Central memory CD8-positive, alpha-beta T cell (primary cell): ENCODE results near the gene SCAF4.
"Not testable (repeated sequence)": the region's sequence is repeated elsewhere in the genome, so short reads cannot be mapped to it uniquely, and the experiment has no call there.

Experiments
- ATAC-seq: fragments of 150-1000 bp; cut with Tn5 transposase; replicated peaks from 2 replicates; pipeline ENCODE4 v1.10.0; 2022; ENCODE audit warnings: mild to moderate bottlenecking, moderate FRiP score, moderate number of reproducible peaks; ENCODE audit not compliant: poor library complexity, severe bottlenecking; ENCODE audit errors: extremely low read depth
- DNase-seq, 2 donors: peaks; one replicate each; pipeline ENCODE4 v3.0.0; 2021; ENCODE audit warnings: low spot score in 2 of 2
- H3K27ac Mint-ChIP-seq: one replicate; pipeline ENCODE4 v1.8.0; 2022; ENCODE audit warnings: low read depth, mild to moderate bottlenecking, moderate library complexity, mixed read lengths
- H3K27me3 Mint-ChIP-seq: one replicate; pipeline ENCODE4 v1.8.0; 2022; ENCODE audit warnings: mixed read lengths
- H3K36me3 Mint-ChIP-seq: one replicate; pipeline ENCODE4 v1.8.0; 2022; ENCODE audit warnings: mild to moderate bottlenecking, moderate library complexity, mixed read lengths; ENCODE audit not compliant: insufficient read depth
- H3K4me1 Mint-ChIP-seq: one replicate; pipeline ENCODE4 v1.8.0; 2022; ENCODE audit warnings: mixed read lengths
- H3K4me3 Mint-ChIP-seq: one replicate; pipeline ENCODE4 v1.8.0; 2022; ENCODE audit warnings: mild to moderate bottlenecking, moderate library complexity, mixed read lengths
- H3K9me3 Mint-ChIP-seq: one replicate; pipeline ENCODE4 v1.8.0; 2022; ENCODE audit warnings: mixed read lengths

SCAF4 gene

DNA sequence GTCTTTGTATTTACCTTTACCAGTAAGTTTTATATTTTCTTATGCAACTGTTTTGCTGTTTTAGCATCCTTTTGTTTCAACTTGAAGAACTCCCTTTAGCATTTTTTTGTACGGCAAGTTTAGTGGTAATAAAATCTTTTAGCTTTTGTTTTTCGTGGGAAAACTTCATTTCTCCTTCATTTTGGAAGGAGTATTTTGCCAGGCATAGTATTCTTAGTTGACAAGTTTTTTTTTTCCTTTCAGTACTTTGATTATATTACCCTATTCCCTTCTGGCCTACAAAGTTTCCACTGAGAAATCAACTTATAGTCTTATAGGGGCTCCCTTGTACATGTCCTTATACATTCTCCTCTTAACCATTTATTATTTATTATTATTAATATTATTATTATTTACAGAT, 95.0 kb downstream of the SCAF4 start:
- H3K27ac Mint-ChIP-seq = no peak overlapping the region

DNA sequence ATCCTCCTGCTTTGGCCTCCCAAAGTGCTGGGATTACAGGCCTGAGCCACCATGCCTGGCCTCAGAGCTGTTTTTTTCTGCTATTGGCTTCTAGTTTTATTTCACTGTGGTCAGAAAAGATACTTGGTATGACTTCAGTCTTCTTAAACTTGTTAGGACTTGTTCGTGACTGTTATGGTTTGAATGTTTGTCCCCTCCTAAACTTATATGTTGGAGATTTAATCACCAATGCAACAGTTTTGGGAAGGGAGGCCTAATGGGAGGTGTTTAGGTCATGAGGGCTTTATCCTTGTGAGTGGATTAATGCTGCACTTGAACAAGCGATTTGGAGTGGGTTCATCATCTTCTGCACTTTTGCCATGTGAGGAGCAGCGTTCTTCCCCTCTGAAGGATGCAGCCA, 96.9 kb downstream of the SCAF4 start:
- no peak overlapping the region for H3K27ac Mint-ChIP-seq
- no peaks in the 10 kb centered on the region for H3K9me3 Mint-ChIP-seq
- no peaks in the 10 kb centered on the region for H3K36me3 Mint-ChIP-seq
- no peak overlapping the region for H3K4me3 Mint-ChIP-seq
- H3K4me1 Mint-ChIP-seq = no peaks in the 10 kb centered on the region
- DNase-seq (no peak), ATAC-seq (no peak)
- no peaks in the 10 kb centered on the region for H3K27me3 Mint-ChIP-seq

More for the DNA sequence above, 95.0 kb downstream of the SCAF4 start:
- Mint-ChIP-seq H3K9me3 (no peaks in the 10 kb centered on the region), H3K36me3 (no peaks in the 10 kb centered on the region), H3K4me1 (no peaks in the 10 kb centered on the region), H3K27me3 (peaks cover 14% of the 10 kb centered on the region), H3K4me3 (no peak overlapping the region)
- DNase-seq (no peak), ATAC-seq (no peak)

DNA sequence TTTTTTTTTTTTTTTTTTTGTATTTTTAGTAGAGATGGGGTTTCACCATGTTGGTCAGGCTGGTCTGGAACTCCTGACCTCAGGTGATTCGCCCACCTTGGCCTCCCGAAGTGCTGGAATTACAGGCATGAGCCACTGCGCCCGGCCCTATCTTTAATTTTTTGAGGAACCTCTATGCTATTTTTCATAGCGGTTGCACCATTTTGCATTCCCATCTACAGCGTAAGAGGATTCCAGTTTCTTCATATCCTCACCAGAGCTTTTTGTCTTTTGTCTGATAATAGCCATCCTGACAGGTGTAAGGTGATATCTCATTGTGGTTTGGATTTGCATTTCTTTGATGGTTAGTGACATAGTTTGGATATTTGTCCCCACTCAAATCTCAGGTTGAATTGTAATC, 100.0 kb downstream of the SCAF4 start:
- H3K27ac Mint-ChIP-seq, H3K9me3 Mint-ChIP-seq, H3K36me3 Mint-ChIP-seq, DNase-seq, H3K4me1 Mint-ChIP-seq, ATAC-seq, H3K27me3 Mint-ChIP-seq, H3K4me3 Mint-ChIP-seq: not testable (repeated sequence)

DNA sequence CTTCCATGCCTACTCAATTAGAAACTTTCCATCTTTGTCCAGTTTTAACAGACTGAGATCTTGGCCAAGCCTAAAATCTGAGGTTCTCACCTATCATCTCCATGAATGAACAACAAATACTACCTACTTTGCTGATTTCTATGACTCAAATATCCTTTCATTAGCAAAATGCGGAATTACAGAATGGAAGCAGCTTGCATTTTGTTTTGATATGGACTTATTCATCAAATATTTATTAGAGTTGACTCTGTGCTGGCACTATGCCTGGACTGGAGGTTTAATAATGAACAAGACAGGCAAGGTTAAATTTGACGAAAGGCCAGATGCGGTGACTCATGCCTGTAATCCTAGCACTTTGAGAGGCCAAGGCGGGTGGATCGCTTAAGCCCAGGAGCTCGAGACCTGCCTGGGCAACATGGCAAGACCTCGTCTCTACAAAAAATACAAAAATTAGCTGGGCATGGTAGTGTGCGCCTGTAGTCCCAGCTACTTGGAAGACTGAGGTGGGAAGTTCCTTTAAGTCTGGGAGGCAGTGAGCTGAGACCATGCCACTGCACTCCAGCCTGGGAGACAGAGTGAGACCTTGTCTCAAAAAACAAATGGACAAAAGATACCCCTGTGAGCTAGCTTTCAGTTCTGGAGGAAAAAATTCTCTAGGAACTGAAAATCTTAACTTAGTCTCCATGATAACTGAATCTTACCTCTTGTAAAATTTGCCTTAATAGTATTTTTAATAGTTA, 101.8 kb downstream of the SCAF4 start:
- no peaks in the 10 kb centered on the region for H3K9me3 Mint-ChIP-seq
- no peaks in the 10 kb centered on the region for H3K36me3 Mint-ChIP-seq
- ATAC-seq (no peak), DNase-seq (no peak)
- no peak overlapping the region for H3K27ac Mint-ChIP-seq
- H3K4me1 Mint-ChIP-seq = no peaks in the 10 kb centered on the region
- no peaks in the 10 kb centered on the region for H3K27me3 Mint-ChIP-seq
- no peak overlapping the region for H3K4me3 Mint-ChIP-seq

- H3K27ac Mint-ChIP-seq = no peak overlapping the region
- H3K4me1 Mint-ChIP-seq = no peaks in the 10 kb centered on the region
- no peaks in the 10 kb centered on the region for H3K9me3 Mint-ChIP-seq
- ATAC-seq (no peak), DNase-seq (no peak)
- no peak overlapping the region for H3K4me3 Mint-ChIP-seq
- H3K27me3 Mint-ChIP-seq = peaks cover 23% of the 10 kb centered on the region
- H3K36me3 Mint-ChIP-seq = no peaks in the 10 kb centered on the region
Observed at GRCh38 chr21:31624961-31625491, 106.9 kb downstream of the SCAF4 start.

DNA sequence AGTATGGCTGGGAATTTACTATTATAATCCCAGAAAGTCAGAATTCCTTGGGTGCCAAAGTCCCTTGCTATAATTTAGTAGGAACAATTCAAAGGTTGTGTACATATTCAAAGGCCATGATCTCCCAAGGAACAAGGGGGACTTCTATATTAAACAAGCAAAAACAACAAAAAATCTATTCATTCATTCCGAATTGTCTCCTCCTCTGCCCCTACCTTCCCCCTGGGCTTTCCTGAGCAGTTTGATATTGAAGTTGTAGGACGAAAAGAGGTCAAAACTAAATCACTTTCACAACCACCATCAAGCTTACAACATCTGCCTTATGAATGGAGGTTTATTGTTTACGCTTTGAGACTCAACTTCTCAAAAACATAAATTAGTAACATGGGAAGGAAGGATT, 107.7 kb downstream of the SCAF4 start:
- no peaks in the 10 kb centered on the region for H3K36me3 Mint-ChIP-seq
- no peak overlapping the region for H3K4me3 Mint-ChIP-seq
- H3K4me1 Mint-ChIP-seq = no peaks in the 10 kb centered on the region
- no peak overlapping the region for H3K27ac Mint-ChIP-seq
- ATAC-seq (no peak), DNase-seq (no peak)
- peaks cover 23% of the 10 kb centered on the region for H3K27me3 Mint-ChIP-seq
- no peaks in the 10 kb centered on the region for H3K9me3 Mint-ChIP-seq

DNA sequence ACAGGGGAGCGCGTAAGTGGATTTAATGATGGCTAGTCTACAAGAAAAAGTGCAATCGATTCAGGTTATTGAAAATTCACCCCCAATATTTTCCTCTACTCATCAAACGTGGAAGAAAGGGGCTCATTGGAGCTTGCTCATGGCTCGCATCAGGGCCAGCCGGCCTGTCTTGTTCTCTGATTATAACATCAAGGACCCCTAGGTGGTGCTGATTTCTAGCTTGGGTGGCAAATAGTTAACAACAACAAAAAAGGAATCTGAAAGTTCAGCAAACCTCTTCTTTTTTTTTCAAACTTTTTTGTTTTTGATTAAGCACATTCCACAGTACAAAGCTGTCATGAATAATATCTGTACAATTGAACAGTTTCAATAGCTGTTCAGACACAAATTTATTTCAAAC, 108.3 kb downstream of the SCAF4 start:
- ATAC-seq (no peak), DNase-seq (no peak)
- H3K4me3 Mint-ChIP-seq = no peak overlapping the region
- no peak overlapping the region for H3K27ac Mint-ChIP-seq
- no peaks in the 10 kb centered on the region for H3K36me3 Mint-ChIP-seq
- H3K9me3 Mint-ChIP-seq = no peaks in the 10 kb centered on the region
- H3K27me3 Mint-ChIP-seq = peaks cover 23% of the 10 kb centered on the region
- H3K4me1 Mint-ChIP-seq = no peaks in the 10 kb centered on the region

DNA sequence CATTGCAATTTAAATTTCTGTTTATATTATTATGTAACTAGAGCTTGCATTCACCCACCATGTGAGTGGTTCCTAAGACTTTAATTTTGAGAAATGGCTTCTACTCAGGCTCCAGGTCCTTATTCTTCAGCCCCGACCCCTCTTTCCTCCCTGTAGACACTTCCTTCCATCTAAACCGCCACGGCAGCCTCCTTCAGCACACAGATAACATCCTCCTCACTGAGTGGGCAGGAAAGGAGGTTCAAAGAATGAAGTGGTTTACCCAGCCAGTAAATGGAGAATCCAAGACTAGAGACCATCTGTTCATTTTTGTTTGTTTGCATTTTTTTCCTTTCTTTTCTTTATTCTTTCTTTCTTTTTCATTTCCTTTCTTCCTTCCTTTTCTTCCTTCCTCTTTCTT, 109.5 kb downstream of the SCAF4 start:
- DNase-seq (no peak), ATAC-seq (no peak)
- no peaks in the 10 kb centered on the region for H3K9me3 Mint-ChIP-seq
- H3K4me1 Mint-ChIP-seq = no peaks in the 10 kb centered on the region
- no peaks in the 10 kb centered on the region for H3K36me3 Mint-ChIP-seq
- no peak overlapping the region for H3K27ac Mint-ChIP-seq
- H3K27me3 Mint-ChIP-seq = peaks cover 23% of the 10 kb centered on the region
- H3K4me3 Mint-ChIP-seq = no peak overlapping the region
